Fibroblast of lung (primary cell): Measurements from ENCODE around the gene CYP19A1.

ENCODE experiments used
- CTCF ChIP-seq, 2 donors: IDR thresholded peaks in 1 of 2; conservative IDR thresholded peaks in 1 of 2; 1 replicate in 1 of 2; 2 replicates in 1 of 2; pipeline ENCODE4 v1.5.1; 2011 to 2012; ENCODE audit warnings: low read length in 2 of 2, control low read depth in 1 of 2, inconsistent platforms in 1 of 2, low read depth in 1 of 2, mild to moderate bottlenecking in 1 of 2
- EZH2 ChIP-seq: IDR thresholded peaks from 2 replicates; pipeline ENCODE4 v1.5.1; 2012; ENCODE audit warnings: low read length, control low read depth, mild to moderate bottlenecking; ENCODE audit errors: missing control alignments

DNA sequence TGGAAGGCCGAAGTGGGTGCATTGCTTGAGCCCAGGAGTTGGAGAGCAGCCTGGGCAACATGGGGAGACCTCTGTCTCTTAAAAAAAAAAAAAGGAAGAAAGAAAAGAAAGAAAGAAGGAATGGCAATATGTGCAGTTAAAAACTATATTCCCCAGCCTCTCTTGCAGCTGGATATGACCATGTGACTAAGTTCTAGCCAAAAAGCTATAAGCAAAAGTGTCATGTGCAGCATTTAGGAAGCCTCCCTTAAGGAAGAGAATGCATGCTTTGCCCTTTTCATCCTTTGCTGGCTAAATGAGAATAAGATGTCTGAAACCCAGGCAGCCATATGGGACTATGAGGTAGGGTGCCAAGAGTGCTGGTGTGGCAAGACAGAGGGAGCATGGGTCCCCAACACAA, 21.8 kb downstream of the CYP19A1 start:
- TF ChIP-seq CTCF (conservative IDR thresholded peaks at IDR 0.05 in 1 of 2, IDR thresholded peaks at IDR 0.05 in 1 of 2; ENCODE audit: low read depth in 1 of 2, low read length in 2 of 2) (no peak), EZH2 (no peak)
